ENCODE results near the gene DDIT4L.

GRCh38 chr4:100147198-100147597 lies 43.1 kb downstream of the DDIT4L start:
- TF ChIP-seq GATA2 (IDR thresholded peaks at IDR 0.05; ENCODE audit: low read depth, low read length), result no peak
- no peak for TF ChIP-seq GATA3 (IDR thresholded peaks at IDR 0.05; ENCODE audit: low read depth, low read length)
